GM12878 (cell line): ENCODE measurements around the gene CTDP1.

Experiments used
- ESRRA ChIP-seq: IDR thresholded peaks from 2 replicates; pipeline ENCODE4 v1.6.1; 2012; ENCODE audit warnings: mild to moderate bottlenecking, low read length, improper control_type of control experiment
- ETV6 ChIP-seq, 2 experiments: fragments of 450-650 bp in 1 of 2; IDR thresholded peaks in 1 of 2; conservative IDR thresholded peaks in 1 of 2; 2 replicates each; pipeline ENCODE4 v1.6.1; 2014; ENCODE audit warnings: antibody characterized with exemption in 1 of 2, borderline replicate concordance in 1 of 2, low read depth in 1 of 2, mild to moderate bottlenecking in 1 of 2, moderate library complexity in 1 of 2
- FOXK2 ChIP-seq: fragments of 450-650 bp; IDR thresholded peaks from 2 replicates; pipeline ENCODE4 v1.6.1; 2017; ENCODE audit warnings: mild to moderate bottlenecking, moderate library complexity
- GABPA ChIP-seq: IDR thresholded peaks from 2 replicates; pipeline ENCODE4 v1.6.1; 2014; ENCODE audit warnings: antibody characterized with exemption, low read depth, mild to moderate bottlenecking, inconsistent platforms
- IRF4 ChIP-seq: IDR thresholded peaks from 2 replicates; pipeline ENCODE4 v1.6.1; 2011; ENCODE audit warnings: low read depth, low read length
- POLR2A ChIP-seq: IDR thresholded peaks from 2 replicates; pipeline ENCODE4 v1.6.1; 2011; ENCODE audit warnings: low read depth, mild to moderate bottlenecking, low read length
- POLR2AphosphoS5 ChIP-seq: IDR thresholded peaks from 2 replicates; pipeline ENCODE4 v1.6.1; 2011; ENCODE audit warnings: mild to moderate bottlenecking, low read length, inconsistent platforms
- POU2F2 ChIP-seq: IDR thresholded peaks from 3 replicates; pipeline ENCODE4 v1.6.1; 2011; ENCODE audit warnings: low read depth, mild to moderate bottlenecking, low read length, borderline replicate concordance
- ZBED1 ChIP-seq: IDR thresholded peaks from 2 replicates; pipeline ENCODE4 v1.6.1; 2016; ENCODE audit warnings: borderline replicate concordance
- ZNF217 ChIP-seq: fragments of 450-650 bp; IDR thresholded peaks from 2 replicates; pipeline ENCODE4 v1.6.1; 2017; ENCODE audit warnings: antibody characterized with exemption, mild to moderate bottlenecking
- TF ChIP-seq, protein P1 (sequence below), 3 experiments: IDR thresholded peaks in 2 of 3; conservative IDR thresholded peaks in 1 of 3; 2 replicates each; pipeline ENCODE4 v1.5.1; 2011; ENCODE audit warnings: low read depth in 3 of 3, low read length in 3 of 3, mild to moderate bottlenecking in 3 of 3, control low read depth in 2 of 3, moderate library complexity in 2 of 3, inconsistent platforms in 1 of 3, mixed read lengths in 1 of 3; ENCODE audit not compliant: control insufficient read depth in 2 of 3, insufficient read depth in 1 of 3; ENCODE audit errors: extremely low read depth in 1 of 3
- TF ChIP-seq, protein P2 (sequence below): fragments of 450-650 bp; formaldehyde crosslinking; IDR thresholded peaks from 2 replicates; pipeline ENCODE4 v1.5.0; 2022; ENCODE audit warnings: mild to moderate bottlenecking, missing genetic modification characterization
- TF ChIP-seq, protein P3 (sequence below): IDR thresholded peaks from 2 replicates; pipeline ENCODE4 v1.6.1; 2011; ENCODE audit warnings: low read depth, mild to moderate bottlenecking, low read length, moderate library complexity, borderline replicate concordance; ENCODE audit errors: extremely low read depth
- TF ChIP-seq, protein P4 (sequence below): IDR thresholded peaks from 2 replicates; pipeline ENCODE4 v1.6.1; 2011; ENCODE audit warnings: mild to moderate bottlenecking, low read depth, low read length, moderate library complexity; ENCODE audit not compliant: insufficient replicate concordance

DNA sequence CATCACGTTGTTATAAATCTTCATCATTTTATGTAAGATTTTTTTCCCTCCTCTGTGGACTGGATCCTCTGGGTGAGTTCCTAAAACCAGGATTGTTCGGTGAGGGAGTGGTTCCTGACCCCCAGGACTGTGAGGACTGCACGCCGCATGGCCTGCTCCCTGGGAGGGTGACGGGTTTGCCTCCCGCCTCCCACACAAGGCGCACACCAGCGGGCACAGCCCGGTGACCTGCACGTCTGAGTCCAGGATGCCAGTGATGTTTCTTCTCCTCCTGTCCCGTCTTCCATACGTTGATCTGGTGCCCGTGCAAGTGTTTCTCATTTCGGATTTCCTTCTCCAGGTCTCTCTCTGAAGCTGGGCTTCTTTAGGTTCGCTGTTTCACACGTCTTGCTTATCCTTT is 27.1 kb downstream of the CTDP1 start:
- TF ChIP-seq GABPA (no peak), ZNF217 (no peak), POU2F2 (no peak), POLR2AphosphoS5 (no peak), ZBED1 (no peak), IRF4 (no peak), POLR2A (no peak), FOXK2 (no peak), ETV6 (conservative IDR thresholded peaks at IDR 0.05 in 1 of 2, IDR thresholded peaks at IDR 0.05 in 1 of 2; ENCODE audit: borderline replicate concordance in 1 of 2, low read depth in 1 of 2) (no peak), ESRRA (no peak)
- TF ChIP-seq, protein P1, sequence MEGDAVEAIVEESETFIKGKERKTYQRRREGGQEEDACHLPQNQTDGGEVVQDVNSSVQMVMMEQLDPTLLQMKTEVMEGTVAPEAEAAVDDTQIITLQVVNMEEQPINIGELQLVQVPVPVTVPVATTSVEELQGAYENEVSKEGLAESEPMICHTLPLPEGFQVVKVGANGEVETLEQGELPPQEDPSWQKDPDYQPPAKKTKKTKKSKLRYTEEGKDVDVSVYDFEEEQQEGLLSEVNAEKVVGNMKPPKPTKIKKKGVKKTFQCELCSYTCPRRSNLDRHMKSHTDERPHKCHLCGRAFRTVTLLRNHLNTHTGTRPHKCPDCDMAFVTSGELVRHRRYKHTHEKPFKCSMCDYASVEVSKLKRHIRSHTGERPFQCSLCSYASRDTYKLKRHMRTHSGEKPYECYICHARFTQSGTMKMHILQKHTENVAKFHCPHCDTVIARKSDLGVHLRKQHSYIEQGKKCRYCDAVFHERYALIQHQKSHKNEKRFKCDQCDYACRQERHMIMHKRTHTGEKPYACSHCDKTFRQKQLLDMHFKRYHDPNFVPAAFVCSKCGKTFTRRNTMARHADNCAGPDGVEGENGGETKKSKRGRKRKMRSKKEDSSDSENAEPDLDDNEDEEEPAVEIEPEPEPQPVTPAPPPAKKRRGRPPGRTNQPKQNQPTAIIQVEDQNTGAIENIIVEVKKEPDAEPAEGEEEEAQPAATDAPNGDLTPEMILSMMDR (IDR thresholded peaks at IDR 0.05 in 2 of 3, conservative IDR thresholded peaks at IDR 0.05 in 1 of 3; ENCODE audit: control insufficient read depth in 2 of 3, extremely low read depth in 1 of 3, insufficient read depth in 1 of 3, low read depth in 3 of 3, low read length in 3 of 3), result no peak
- TF ChIP-seq, protein P2, sequence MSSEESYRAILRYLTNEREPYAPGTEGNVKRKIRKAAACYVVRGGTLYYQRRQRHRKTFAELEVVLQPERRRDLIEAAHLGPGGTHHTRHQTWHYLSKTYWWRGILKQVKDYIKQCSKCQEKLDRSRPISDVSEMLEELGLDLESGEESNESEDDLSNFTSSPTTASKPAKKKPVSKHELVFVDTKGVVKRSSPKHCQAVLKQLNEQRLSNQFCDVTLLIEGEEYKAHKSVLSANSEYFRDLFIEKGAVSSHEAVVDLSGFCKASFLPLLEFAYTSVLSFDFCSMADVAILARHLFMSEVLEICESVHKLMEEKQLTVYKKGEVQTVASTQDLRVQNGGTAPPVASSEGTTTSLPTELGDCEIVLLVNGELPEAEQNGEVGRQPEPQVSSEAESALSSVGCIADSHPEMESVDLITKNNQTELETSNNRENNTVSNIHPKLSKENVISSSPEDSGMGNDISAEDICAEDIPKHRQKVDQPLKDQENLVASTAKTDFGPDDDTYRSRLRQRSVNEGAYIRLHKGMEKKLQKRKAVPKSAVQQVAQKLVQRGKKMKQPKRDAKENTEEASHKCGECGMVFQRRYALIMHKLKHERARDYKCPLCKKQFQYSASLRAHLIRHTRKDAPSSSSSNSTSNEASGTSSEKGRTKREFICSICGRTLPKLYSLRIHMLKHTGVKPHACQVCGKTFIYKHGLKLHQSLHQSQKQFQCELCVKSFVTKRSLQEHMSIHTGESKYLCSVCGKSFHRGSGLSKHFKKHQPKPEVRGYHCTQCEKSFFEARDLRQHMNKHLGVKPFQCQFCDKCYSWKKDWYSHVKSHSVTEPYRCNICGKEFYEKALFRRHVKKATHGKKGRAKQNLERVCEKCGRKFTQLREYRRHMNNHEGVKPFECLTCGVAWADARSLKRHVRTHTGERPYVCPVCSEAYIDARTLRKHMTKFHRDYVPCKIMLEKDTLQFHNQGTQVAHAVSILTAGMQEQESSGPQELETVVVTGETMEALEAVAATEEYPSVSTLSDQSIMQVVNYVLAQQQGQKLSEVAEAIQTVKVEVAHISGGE, result no peak
- TF ChIP-seq, protein P3, sequence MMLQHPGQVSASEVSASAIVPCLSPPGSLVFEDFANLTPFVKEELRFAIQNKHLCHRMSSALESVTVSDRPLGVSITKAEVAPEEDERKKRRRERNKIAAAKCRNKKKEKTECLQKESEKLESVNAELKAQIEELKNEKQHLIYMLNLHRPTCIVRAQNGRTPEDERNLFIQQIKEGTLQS, result no peak
- TF ChIP-seq, protein P4, sequence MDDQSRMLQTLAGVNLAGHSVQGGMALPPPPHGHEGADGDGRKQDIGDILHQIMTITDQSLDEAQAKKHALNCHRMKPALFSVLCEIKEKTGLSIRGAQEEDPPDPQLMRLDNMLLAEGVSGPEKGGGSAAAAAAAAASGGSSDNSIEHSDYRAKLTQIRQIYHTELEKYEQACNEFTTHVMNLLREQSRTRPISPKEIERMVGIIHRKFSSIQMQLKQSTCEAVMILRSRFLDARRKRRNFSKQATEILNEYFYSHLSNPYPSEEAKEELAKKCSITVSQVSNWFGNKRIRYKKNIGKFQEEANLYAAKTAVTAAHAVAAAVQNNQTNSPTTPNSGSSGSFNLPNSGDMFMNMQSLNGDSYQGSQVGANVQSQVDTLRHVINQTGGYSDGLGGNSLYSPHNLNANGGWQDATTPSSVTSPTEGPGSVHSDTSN, result no peak
